H1 (cell line): ENCODE results near the gene MAP2K5. TPM values are rescaled to one million over a fixed set of nuclear protein-coding genes. Genes with fewer than 3 reads are reported as not detected.
A peak's percentile ranks its signal among the peaks of the same experiment; 100 is the strongest.

Source experiments
- CTCF ChIA-PET: fragments of 300-600 bp; sonication (Branson Sonifier 250); formaldehyde crosslinking; loops from one replicate; lab custom pipeline; 2021; ENCODE audit not compliant: partially characterized antibody; lab: Charles Lee
- POLR2A ChIA-PET: fragments of 300-600 bp; sonication (Branson Sonifier 250); formaldehyde crosslinking; loops from one replicate; lab custom pipeline; 2021; ENCODE audit warnings: inconsistent platforms; ENCODE audit not compliant: partially characterized antibody; lab: Charles Lee
- DNase-seq, 2 experiments: peaks; one replicate each; pipeline versions ENCODE4 v3.0.0 to v3.0.0-alpha.2; 2010 to 2022; ENCODE audit warnings: low spot score in 2 of 2, low read depth in 1 of 2, mixed read lengths in 1 of 2
- FAIRE-seq: peaks from 2 replicates; lab custom pipeline; 2011; peaks lifted over from hg19 to GRCh38; lab: Jason Lieb, UNC
- H2AFZ ChIP-seq: 2 replicates; pipeline ENCODE4 v1.8.1; 2012; ENCODE audit warnings: low read length, inconsistent platforms
- H2AK5ac ChIP-seq: 2 replicates; pipeline ENCODE4 v1.6.1; 2013; ENCODE audit warnings: low read depth, low read length
- H2BK120ac ChIP-seq: replicated peaks from 2 replicates; pipeline ENCODE3; 2013; ENCODE audit warnings: low read depth, low read length, inconsistent platforms
- H2BK12ac ChIP-seq: 2 replicates; pipeline ENCODE4 v1.6.1; 2013; ENCODE audit warnings: low read depth, low read length
- H2BK15ac ChIP-seq: 2 replicates; pipeline ENCODE4 v1.6.1; 2013; ENCODE audit warnings: low read length
- H2BK20ac ChIP-seq: 2 replicates; pipeline ENCODE4 v1.6.1; 2013; ENCODE audit warnings: low read length
- H2BK5ac ChIP-seq: 2 replicates; pipeline ENCODE4 v1.6.1; 2013; ENCODE audit warnings: low read depth, low read length
- H3K14ac ChIP-seq: 2 replicates; pipeline ENCODE4 v1.6.1; 2013; ENCODE audit warnings: inconsistent platforms; ENCODE audit not compliant: insufficient read length
- H3K18ac ChIP-seq: 2 replicates; pipeline ENCODE4 v1.6.1; 2013; ENCODE audit warnings: low read length; ENCODE audit errors: extremely low read depth
- H3K23ac ChIP-seq: 2 replicates; pipeline ENCODE4 v1.6.1; 2013; ENCODE audit warnings: inconsistent platforms; ENCODE audit not compliant: insufficient read length
- H3K23me2 ChIP-seq: 2 replicates; pipeline ENCODE4 v1.6.1; 2013; ENCODE audit warnings: low read depth, low read length
- H3K27ac ChIP-seq: 2 replicates; pipeline ENCODE4 v1.6.1; 2011; ENCODE audit warnings: low read depth, low read length, inconsistent platforms
- H3K27me3 ChIP-seq, 4 experiments: replicated peaks in 1 of 4; 1 replicate in 1 of 4; 2 replicates in 3 of 4; pipeline versions ENCODE4 v1.6.1 to v1.8.1; 2011 to 2013; ENCODE audit warnings: low read length in 3 of 4, mild to moderate bottlenecking in 3 of 4, inconsistent platforms in 2 of 4, mixed read lengths in 2 of 4, moderate library complexity in 1 of 4; ENCODE audit not compliant: control insufficient read depth in 3 of 4, insufficient read depth in 3 of 4; ENCODE audit errors: extremely low read depth in 1 of 4
- H3K36me3 ChIP-seq, 4 experiments: 2 replicates each; pipeline versions ENCODE4 v1.6.1 to v1.8.1; 2011 to 2013; ENCODE audit warnings: mild to moderate bottlenecking in 4 of 4, low read length in 3 of 4, moderate library complexity in 2 of 4, control low read depth in 1 of 4, inconsistent platforms in 1 of 4; ENCODE audit not compliant: insufficient read depth in 4 of 4, control insufficient read depth in 2 of 4
- H3K4ac ChIP-seq: replicated peaks from 2 replicates; pipeline ENCODE3; 2013; ENCODE audit warnings: low read length, low read depth, mixed read lengths, inconsistent platforms; ENCODE audit not compliant: insufficient read length
- H3K4me1 ChIP-seq, 4 experiments: replicated peaks in 1 of 4; 1 replicate in 1 of 4; 2 replicates in 3 of 4; pipeline versions ENCODE4 v1.6.1 to v1.8.1; 2011 to 2013; ENCODE audit warnings: low read length in 3 of 4, inconsistent platforms in 2 of 4, mixed read lengths in 1 of 4; ENCODE audit not compliant: insufficient read depth in 4 of 4, control insufficient read depth in 3 of 4
- H3K4me2 ChIP-seq, 2 experiments: 2 replicates each; pipeline versions ENCODE4 v1.6.1 to v1.8.1; 2011 to 2013; ENCODE audit warnings: low read depth in 2 of 2, low read length in 2 of 2, control low read depth in 1 of 2, inconsistent platforms in 1 of 2, mild to moderate bottlenecking in 1 of 2; ENCODE audit not compliant: insufficient read depth in 1 of 2
- H3K4me3 ChIP-seq, 4 experiments: fragments of 200-600, 300-600 bp in 1 of 4; sonication (generic), shearing (Covaris generic), sonication (Bioruptor Twin) in 1 of 4; 2 replicates each; pipeline versions ENCODE4 v1.5.1 to v1.8.1; 2011 to 2016; ENCODE audit warnings: low read length in 4 of 4, low read depth in 3 of 4, control low read depth in 2 of 4, inconsistent platforms in 2 of 4, mild to moderate bottlenecking in 2 of 4, mixed read lengths in 1 of 4, moderate library complexity in 1 of 4; ENCODE audit not compliant: insufficient read depth in 2 of 4; ENCODE audit errors: extremely low read depth in 1 of 4
- H3K56ac ChIP-seq: replicated peaks from 2 replicates; pipeline ENCODE3; 2013; ENCODE audit warnings: low read depth, mild to moderate bottlenecking, mixed read lengths, low read length, inconsistent platforms; ENCODE audit not compliant: insufficient read length
- H3K79me1 ChIP-seq: 2 replicates; pipeline ENCODE4 v1.6.1; 2013; ENCODE audit warnings: low read depth, low read length, control low read depth
- H3K79me2 ChIP-seq, 2 experiments: 2 replicates each; pipeline versions ENCODE4 v1.6.1 to v1.8.1; 2012 to 2013; ENCODE audit warnings: low read length in 2 of 2, mild to moderate bottlenecking in 2 of 2, inconsistent platforms in 1 of 2; ENCODE audit not compliant: insufficient read depth in 2 of 2, control insufficient read depth in 1 of 2
- H3K9ac ChIP-seq, 4 experiments: replicated peaks in 1 of 4; 1 replicate in 1 of 4; 2 replicates in 3 of 4; pipeline versions ENCODE4 v1.6.1 to v1.8.1; 2011 to 2013; ENCODE audit warnings: low read depth in 3 of 4, low read length in 3 of 4, control low read depth in 2 of 4, mild to moderate bottlenecking in 2 of 4, moderate library complexity in 2 of 4, inconsistent platforms in 1 of 4; ENCODE audit errors: extremely low read depth in 1 of 4
- H3K9me3 ChIP-seq, 2 experiments: 2 replicates each; pipeline versions ENCODE4 v1.6.1 to v1.8.1; 2012 to 2013; ENCODE audit warnings: mild to moderate bottlenecking in 2 of 2, moderate library complexity in 2 of 2, control low read depth in 1 of 2, inconsistent platforms in 1 of 2, low read depth in 1 of 2, low read length in 1 of 2, mixed read lengths in 1 of 2; ENCODE audit not compliant: insufficient read depth in 2 of 2
- H4K20me1 ChIP-seq, 2 experiments: replicated peaks in 1 of 2; 2 replicates each; pipeline versions ENCODE3 to v1.8.1; 2011 to 2013; ENCODE audit warnings: inconsistent platforms in 2 of 2, low read length in 2 of 2, mild to moderate bottlenecking in 1 of 2; ENCODE audit not compliant: insufficient read depth in 2 of 2, control insufficient read depth in 1 of 2
- H4K5ac ChIP-seq: 2 replicates; pipeline ENCODE4 v1.6.1; 2013; ENCODE audit warnings: low read length, low read depth, mixed read lengths, inconsistent platforms; ENCODE audit not compliant: insufficient read length
- H4K8ac ChIP-seq: 2 replicates; pipeline ENCODE4 v1.8.0; 2013; ENCODE audit warnings: mild to moderate bottlenecking, moderate library complexity, low read length, inconsistent platforms; ENCODE audit not compliant: insufficient read depth; ENCODE audit errors: extremely low read depth
- H4K91ac ChIP-seq: replicated peaks from 2 replicates; pipeline ENCODE3; 2013; ENCODE audit warnings: low read length, mixed read lengths, inconsistent platforms; ENCODE audit not compliant: insufficient read length
- ASH2L ChIP-seq: fragments of 200-600, 300-600 bp; sonication (generic); IDR thresholded peaks from one replicate; pipeline ENCODE4 v1.7.1; 2017; ENCODE audit warnings: low read length
- BACH1 ChIP-seq: IDR thresholded peaks from 2 replicates; pipeline ENCODE4 v1.6.1; 2012; ENCODE audit warnings: low read length, improper control_type of control experiment
- E2F6 ChIP-seq: IDR thresholded peaks from 2 replicates; pipeline ENCODE4 v1.6.1; 2012; ENCODE audit warnings: inconsistent platforms
- HDAC2 ChIP-seq, 2 experiments: fragments of 300-600 bp in 1 of 2; sonication (generic) in 1 of 2; IDR thresholded peaks; 2 replicates each; pipeline ENCODE4 v1.6.1; 2011 to 2012; ENCODE audit warnings: low read depth in 2 of 2, low read length in 2 of 2, mild to moderate bottlenecking in 2 of 2, moderate library complexity in 2 of 2, borderline replicate concordance in 1 of 2, inconsistent platforms in 1 of 2
- PHF8 ChIP-seq: fragments of 200-600 bp; sonication (generic); conservative IDR thresholded peaks from 2 replicates; pipeline ENCODE4 v1.7.1; 2012; ENCODE audit warnings: low read depth, mild to moderate bottlenecking, inconsistent platforms, low read length, moderate library complexity
- SP2 ChIP-seq: IDR thresholded peaks from 2 replicates; pipeline ENCODE4 v1.6.1; 2012; ENCODE audit warnings: mild to moderate bottlenecking, low read length, inconsistent platforms
- SP4 ChIP-seq: IDR thresholded peaks from 2 replicates; pipeline ENCODE4 v1.6.1; 2012; ENCODE audit warnings: low read length, inconsistent platforms
- TBP ChIP-seq: IDR thresholded peaks from 2 replicates; pipeline ENCODE4 v1.6.1; 2011; ENCODE audit warnings: low read depth, low read length, improper control_type of control experiment
- WGBS, 2 experiments: shearing (Covaris generic) in 1 of 2; methylation state at CpG; one replicate each; pipeline versions ENCODE4 v1.1.6 to v1.1.7; 2013 to 2015; ENCODE audit warnings: low lambda C conversion rate in 2 of 2, mixed read lengths in 2 of 2, inconsistent platforms in 1 of 2, low coverage in 1 of 2, missing lambda C conversion rate in 1 of 2; ENCODE audit not compliant: insufficient replicate concordance in 2 of 2, insufficient coverage in 1 of 2, insufficient read length in 1 of 2; ENCODE audit errors: extremely low coverage in 1 of 2, missing lambda C conversion rate in 1 of 2; 5-methylcytosine and 5-hydroxymethylcytosine counted together
- polyA plus RNA-seq, 7 experiments: library from polyadenylated mRNA; depleted of rRNA in 3 of 7; stranded (reverse) in 5 of 7; unstranded in 2 of 7; fragments of >200 nt in 5 of 7; fragments of 200-250 nt in 2 of 7; gene quantifications; 1 replicate in 5 of 7; 2 replicates in 1 of 7; 4 replicates in 1 of 7; pipeline versions ENCODE4 v1.2.1 to v1.2.3, GENCODE V29; 2011 to 2013; ENCODE audit warnings: missing spikeins in 2 of 7, mixed read lengths in 2 of 7
- total RNA-seq: library from RNA; stranded (reverse); fragmentation: NEBNext Ultra II Directional; extraction: Animal tissue kit (Norgen Biotek cat#: 25700); gene quantifications from 2 replicates; pipeline ENCODE4 v1.2.1, GENCODE V29; 2021
- TF ChIP-seq, protein P1 (sequence below): IDR thresholded peaks from 2 replicates; pipeline ENCODE4 v1.6.1; 2011; ENCODE audit warnings: low read length, improper control_type of control experiment

The MAP2K5 gene
- total and polyA plus RNA-seq, 2 of the 8 experiments (the other 6 are each of a cell fraction or from before 2014, with no cell fraction given): 4.4 to 15.8 TPM

DNA sequence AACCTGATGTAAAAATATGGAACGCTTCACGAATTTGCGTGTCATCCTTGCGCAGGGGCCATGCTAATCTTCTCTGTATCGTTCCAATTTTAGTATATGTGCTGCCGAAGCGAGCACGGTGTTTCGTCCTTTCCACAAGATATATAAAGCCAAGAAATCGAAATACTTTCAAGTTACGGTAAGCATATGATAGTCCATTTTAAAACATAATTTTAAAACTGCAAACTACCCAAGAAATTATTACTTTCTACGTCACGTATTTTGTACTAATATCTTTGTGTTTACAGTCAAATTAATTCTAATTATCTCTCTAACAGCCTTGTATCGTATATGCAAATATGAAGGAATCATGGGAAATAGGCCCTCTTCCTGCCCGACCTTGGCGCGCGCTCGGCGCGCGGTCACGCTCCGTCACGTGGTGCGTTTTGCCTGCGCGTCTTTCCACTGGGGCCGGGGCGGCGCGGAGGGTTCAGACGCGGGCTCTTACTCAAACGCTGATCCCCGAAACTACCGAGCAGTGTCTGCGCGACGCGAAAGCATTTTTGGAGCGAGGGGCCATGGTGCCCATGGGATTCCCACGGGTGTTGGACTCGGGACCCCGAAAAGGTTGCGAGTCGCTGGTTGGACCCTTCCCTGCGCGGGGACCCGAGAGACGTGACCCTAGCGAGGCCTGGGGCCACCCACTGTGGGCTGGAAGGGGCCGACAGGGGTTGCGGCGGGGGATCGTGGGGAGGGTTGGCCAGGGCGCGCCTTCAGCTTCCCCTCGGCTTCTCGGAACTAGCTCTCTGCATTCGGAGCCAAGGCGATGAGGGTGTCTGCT, 297.6 kb downstream of the MAP2K5 start, which contains the start of gene RNU6-1:
RNU6-1 (minus strand) TSS at position 117 of the 820 bp plus-strand sequence.
- DNase-seq (peak in 1 of 2 experiments; percentile 88), FAIRE-seq (no peak)
- Histone ChIP-seq H4K5ac (peak within 1 kb of the TSS; percentile 61), H2BK12ac (no peak within 1 kb of the TSS), H2BK15ac (no peak within 1 kb of the TSS), H2AFZ (peak within 1 kb of the TSS; percentile 81), H4K20me1 (peaks cover 0 to 1% of the 10 kb centered on the region in 2 experiments), H3K56ac (peak within 1 kb of the TSS; percentile 39), H3K14ac (no peak within 1 kb of the TSS), H3K4me1 (peaks cover 10 to 31% (median 18%) of the 10 kb centered on the region in 4 experiments), H3K79me2 (no peaks in the 10 kb centered on the region), H3K4me2 (peak within 1 kb of the TSS; percentile 87), H2BK120ac (no peak within 1 kb of the TSS), H3K9ac (peak within 1 kb of the TSS; percentile 13 to 79 (median 63); a peak in 6 of 7 replicates), H3K36me3 (no peaks in the 10 kb centered on the region), H3K23ac (no peak within 1 kb of the TSS), H3K27me3 (peaks cover 19 to 44% (median 37%) of the 10 kb centered on the region in 4 experiments), H3K79me1 (no peaks in the 10 kb centered on the region), H2AK5ac (no peak within 1 kb of the TSS), H2BK5ac (peak within 1 kb of the TSS; percentile 28; the same call in 1 of the 2 replicates), H3K4ac (no peak within 1 kb of the TSS), H3K4me3 (peak within 1 kb of the TSS; percentile 63 to 99 (median 95)), H3K9me3 (no peaks in the 10 kb centered on the region), H4K8ac (peak within 1 kb of the TSS; percentile 60; the same call in 1 of the 2 replicates), H3K18ac (peak within 1 kb of the TSS; percentile 91), H2BK20ac (no peak within 1 kb of the TSS), H3K27ac (peak within 1 kb of the TSS; percentile 87), H3K23me2 (peaks cover 21% of the 10 kb centered on the region), H4K91ac (no peak within 1 kb of the TSS)
- ChIA-PET POLR2A (interaction anchor here (0.6 to 1.6 kb wide), 5 partner anchors 23 to 492 kb away, joined by 3 to 4 read pairs (median 4); no protein-coding TSS in a partner anchor), CTCF (interaction anchor here (0.6 to 1.5 kb wide), 4 partner anchors 314 to 483 kb away, joined by 3 to 4 read pairs (median 3); no protein-coding TSS in a partner anchor)
- 1% methylated on average over 58 of the region's 62 CpGs; no CpG with 5 or more reads in 1 of the 2 experiments for WGBS, 2 experiments
- TF ChIP-seq SP4 (0 out of 2 replicates have a peak, but pooled peaks have one; percentile 15), E2F6 (no peak), TBP (peak; percentile 99), HDAC2 (IDR thresholded peaks at IDR 0.05; ENCODE audit: borderline replicate concordance in 1 of 2, low read depth in 2 of 2, low read length in 2 of 2) (peak; percentile 83 to 86; a peak in 3 of 4 replicates), PHF8 (peak; percentile 84), BACH1 (peak; percentile 75), ASH2L (peak; percentile 100), SP2 (no peak)
- TF ChIP-seq, protein P1, sequence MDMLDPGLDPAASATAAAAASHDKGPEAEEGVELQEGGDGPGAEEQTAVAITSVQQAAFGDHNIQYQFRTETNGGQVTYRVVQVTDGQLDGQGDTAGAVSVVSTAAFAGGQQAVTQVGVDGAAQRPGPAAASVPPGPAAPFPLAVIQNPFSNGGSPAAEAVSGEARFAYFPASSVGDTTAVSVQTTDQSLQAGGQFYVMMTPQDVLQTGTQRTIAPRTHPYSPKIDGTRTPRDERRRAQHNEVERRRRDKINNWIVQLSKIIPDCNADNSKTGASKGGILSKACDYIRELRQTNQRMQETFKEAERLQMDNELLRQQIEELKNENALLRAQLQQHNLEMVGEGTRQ: peak; percentile 93
